HepG2 (cell line): Measurements from ENCODE around the gene NEUROD4. TPM values are rescaled to one million over a fixed set of nuclear protein-coding genes. Genes with fewer than 3 reads are reported as not detected.

ENCODE experiments used
- ATAC-seq: fragments of 200-7000 bp; cut with Tn5 transposase; 3 replicates; pipeline ENCODE4 v1.9.1; 2020; ENCODE audit warnings: mild to moderate bottlenecking, moderate library complexity
- BruUV-seq: library from RNA; stranded (reverse); fragments of 400-500 nt; replicated peaks from 2 replicates; lab custom pipeline; 2021; lab: Mats Ljungman, UMichigan
- CTCF ChIA-PET: fragments of 300-600 bp; formaldehyde crosslinking; extraction: SDS; loops from one replicate; lab custom pipeline; 2021; ENCODE audit warnings: low total read pairs, inconsistent platforms, low intra/inter-chr PET ratio; lab: Yijun Ruan, JAX
- POLR2A ChIA-PET: fragments of 350-600 bp; sonication (Branson Sonifier 250); formaldehyde crosslinking; loops from one replicate; lab custom pipeline; 2020; ENCODE audit warnings: antibody characterized with exemption, inconsistent platforms; lab: Yijun Ruan, JAX
- DNase-seq: peaks from one replicate; pipeline ENCODE4 v3.0.0-alpha.2; 2015; ENCODE audit warnings: low spot score
- FAIRE-seq: peaks from 3 replicates; lab custom pipeline; 2011; peaks lifted over from hg19 to GRCh38; lab: Jason Lieb, UNC
- H2AFZ ChIP-seq: one replicate; pipeline ENCODE4 v1.6.1; 2011; ENCODE audit warnings: low read length, inconsistent platforms
- H3K27ac ChIP-seq: fragments of 300-600 bp; 3 replicates; pipeline ENCODE4 v1.8.0; 2011; ENCODE audit warnings: mixed run types, mild to moderate bottlenecking, mixed read lengths, low read length, inconsistent platforms; ENCODE audit not compliant: insufficient read depth; ENCODE audit errors: extremely low read length
- H3K27me3 ChIP-seq, 2 experiments: fragments of 200-600 bp in 1 of 2; 2 replicates in 1 of 2; 3 replicates in 1 of 2; pipeline versions ENCODE4 v1.6.0 to v1.8.0; 2011; ENCODE audit warnings: low read length in 2 of 2, mild to moderate bottlenecking in 2 of 2, moderate library complexity in 2 of 2, inconsistent platforms in 1 of 2; ENCODE audit not compliant: insufficient read depth in 2 of 2, control insufficient read depth in 1 of 2
- H3K36me3 ChIP-seq, 2 experiments: fragments of 200-600 bp in 1 of 2; replicated peaks in 1 of 2; 2 replicates in 1 of 2; 3 replicates in 1 of 2; pipeline versions ENCODE4 v1.5.1 to v1.8.0; 2011; ENCODE audit warnings: low read length in 2 of 2, inconsistent platforms in 1 of 2; ENCODE audit not compliant: insufficient read depth in 2 of 2, control insufficient read depth in 1 of 2
- H3K4me1 ChIP-seq: 2 replicates; pipeline ENCODE4 v1.5.1; 2012; ENCODE audit warnings: low read length, inconsistent platforms; ENCODE audit not compliant: insufficient read depth
- H3K4me2 ChIP-seq: 2 replicates; pipeline ENCODE4 v1.6.0; 2011; ENCODE audit warnings: low read depth, low read length, inconsistent platforms
- H3K4me3 ChIP-seq, 3 experiments: fragments of 200-600 bp in 1 of 3; sonication (generic), shearing (Covaris generic) in 1 of 3; replicated peaks in 1 of 3; 2 replicates each; pipeline ENCODE4 v1.5.1; 2011 to 2016; ENCODE audit warnings: low read length in 3 of 3, inconsistent platforms in 2 of 3, low read depth in 2 of 3, mild to moderate bottlenecking in 2 of 3, control low read depth in 1 of 3, mixed read lengths in 1 of 3; ENCODE audit not compliant: insufficient read depth in 1 of 3
- H3K79me2 ChIP-seq: one replicate; pipeline ENCODE4 v1.6.1; 2011; ENCODE audit warnings: low read length, inconsistent platforms; ENCODE audit not compliant: insufficient read depth
- H3K9ac ChIP-seq: 2 replicates; pipeline ENCODE4 v1.6.0; 2011; ENCODE audit warnings: mild to moderate bottlenecking, low read depth, low read length, inconsistent platforms; ENCODE audit not compliant: insufficient read depth
- H3K9me3 ChIP-seq: 2 replicates; pipeline ENCODE4 v1.5.1; 2012; ENCODE audit warnings: mild to moderate bottlenecking, low read length
- H4K20me1 ChIP-seq: 2 replicates; pipeline ENCODE4 v1.6.0; 2011; ENCODE audit warnings: inconsistent platforms, mild to moderate bottlenecking, low read length, moderate library complexity; ENCODE audit not compliant: insufficient read depth
- GFI1 ChIP-seq: sonication (generic); formaldehyde crosslinking; IDR thresholded peaks from 2 replicates; pipeline ENCODE4 v1.5.0; 2020; ENCODE audit warnings: missing genetic modification reagents, mild to moderate bottlenecking, borderline replicate concordance
- IRF2 ChIP-seq: IDR thresholded peaks from 2 replicates; pipeline ENCODE4 v1.6.1; 2018; ENCODE audit warnings: missing genetic modification reagents, missing compliant biosample characterization
- KIAA2018 ChIP-seq: sonication (generic); formaldehyde crosslinking; IDR thresholded peaks from 2 replicates; pipeline ENCODE4 v1.5.0; 2020; ENCODE audit warnings: mild to moderate bottlenecking, missing genetic modification reagents, borderline replicate concordance
- KLF12 ChIP-seq: sonication (generic); formaldehyde crosslinking; IDR thresholded peaks from 2 replicates; pipeline ENCODE4 v1.4.0; 2020; ENCODE audit warnings: missing genetic modification reagents, borderline replicate concordance
- MXI1 ChIP-seq: IDR thresholded peaks from 3 replicates; pipeline ENCODE4 v1.6.1; 2012; ENCODE audit warnings: low read depth, low read length, inconsistent platforms, borderline replicate concordance
- RAD21 ChIP-seq: fragments of 450-650 bp; formaldehyde crosslinking; IDR thresholded peaks from 2 replicates; pipeline ENCODE4 v1.5.0; 2020; ENCODE audit warnings: mild to moderate bottlenecking
- SCMH1 ChIP-seq: sonication (generic); formaldehyde crosslinking; IDR thresholded peaks from 2 replicates; pipeline ENCODE4 v1.9.0; 2021; ENCODE audit warnings: missing genetic modification reagents, mild to moderate bottlenecking, borderline replicate concordance
- SOX6 ChIP-seq, 2 experiments: fragments of 450-650 bp in 1 of 2; sonication (generic) in 1 of 2; formaldehyde crosslinking in 1 of 2; IDR thresholded peaks; 2 replicates each; pipeline versions ENCODE4 v1.4.0 to v1.6.1; 2017 to 2020; ENCODE audit warnings: antibody characterized with exemption in 1 of 2, mild to moderate bottlenecking in 1 of 2, missing genetic modification reagents in 1 of 2
- SUZ12 ChIP-seq: fragments of 150-350 bp; IDR thresholded peaks from 2 replicates; pipeline ENCODE4 v1.6.1; 2014; ENCODE audit warnings: low read depth, low read length
- TBX2 ChIP-seq: sonication (generic); formaldehyde crosslinking; IDR thresholded peaks from 2 replicates; pipeline ENCODE4 v1.5.0; 2020; ENCODE audit warnings: missing genetic modification reagents, mild to moderate bottlenecking, borderline replicate concordance
- ZNF317 ChIP-seq: sonication (generic); formaldehyde crosslinking; IDR thresholded peaks from 2 replicates; pipeline ENCODE4 v1.5.0; 2020; ENCODE audit warnings: mild to moderate bottlenecking, missing genetic modification reagents
- ZNF816 ChIP-seq: sonication (generic); formaldehyde crosslinking; IDR thresholded peaks from 2 replicates; pipeline ENCODE4 v1.8.0; 2022; ENCODE audit warnings: missing genetic modification reagents, mild to moderate bottlenecking, borderline replicate concordance
- WGBS: methylation state at CpG from one replicate; pipeline ENCODE4 v1.1.6; 2017; ENCODE audit warnings: low lambda C conversion rate; 5-methylcytosine and 5-hydroxymethylcytosine counted together
- in situ Hi-C: cut with HindIII; loops from 2 replicates; pipeline ENCODE4 v1.10.0; 2017; ENCODE audit warnings: low pct_unique_long_range_greater_than_20kb; ENCODE audit not compliant: extremely low pct_ligation_motif_present
- intact Hi-C: fragments of 100-400 bp; cut with micrococcal nuclease; formaldehyde crosslinking; loops from one replicate; pipeline ENCODE4 v1.10.0; 2022; ENCODE audit not compliant: unreplicated experiment
- polyA plus RNA-seq, 8 experiments: library from polyadenylated mRNA; depleted of rRNA in 3 of 8; stranded (reverse) in 7 of 8; unstranded in 1 of 8; fragments of >200 nt; fragmentation: Illumina TruSeq in 4 of 8; extraction: Trizol in 4 of 8; gene quantifications; 2 replicates each; pipeline versions ENCODE4 v1.2.1 to v1.2.3, GENCODE V29; 2011 to 2016; ENCODE audit warnings: low read depth in 4 of 8, missing spikeins in 1 of 8, mixed read lengths in 1 of 8; ENCODE audit not compliant: insufficient read depth in 1 of 8
- total RNA-seq, 5 experiments: library from RNA; depleted of rRNA; stranded (reverse); fragments of >200 nt; fragmentation: Illumina TruSeq; extraction: Trizol; gene quantifications; 2 replicates each; pipeline ENCODE4 v1.2.3, GENCODE V29; 2016; ENCODE audit warnings: low read depth in 1 of 5
- TF ChIP-seq, protein P1 (sequence below): sonication (generic); formaldehyde crosslinking; IDR thresholded peaks from 2 replicates; pipeline ENCODE4 v1.8.1; 2023; ENCODE audit warnings: mild to moderate bottlenecking, missing genetic modification reagents, borderline replicate concordance

NEUROD4 gene
- total and polyA plus RNA-seq, 2 of the 13 experiments (the other 11 are each of a cell fraction or from before 2014, with no cell fraction given), result not detected

- intact Hi-C loops, result no loop called here
Measured at GRCh38 chr12:54989829-54990228, 29.9 kb upstream of the NEUROD4 start.

More at GRCh38 chr12:54989829-54990228, 29.9 kb upstream of the NEUROD4 start:
- Histone ChIP-seq H3K9me3 (no peaks in the 10 kb centered on the region), H3K4me1 (no peaks in the 10 kb centered on the region), H3K36me3 (no peaks in the 10 kb centered on the region), H3K9ac (no peak overlapping the region)
- POLR2A ChIA-PET, result no interaction called here
- TF ChIP-seq GFI1 (CRISPR knock-in tag) (no peak), SUZ12 (no peak), RAD21 (no peak), TBX2 (CRISPR knock-in tag) (no peak), ZNF816 (no peak), ZNF317 (CRISPR knock-in tag) (no peak), SCMH1 (CRISPR knock-in tag) (no peak), KIAA2018 (CRISPR knock-in tag) (no peak), MXI1 (no peak), SOX6 (IDR thresholded peaks at IDR 0.05) (no peak), SOX6 (CRISPR knock-in tag; IDR thresholded peaks at IDR 0.05) (no peak), KLF12 (CRISPR knock-in tag) (no peak), IRF2 (no peak)
- TF ChIP-seq, protein P1, sequence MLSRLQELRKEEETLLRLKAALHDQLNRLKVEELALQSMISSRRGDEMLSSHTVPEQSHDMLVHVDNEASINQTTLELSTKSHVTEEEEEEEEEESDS, result no peak
- TF ChIP-seq, all 625 proteins: peak for 0
- Histone ChIP-seq H2AFZ (no peak overlapping the region), H3K27me3 (0 out of 5 replicates have a peak, but pooled peaks cover 0 to 6% of the 10 kb centered on the region in 2 experiments), H4K20me1 (no peaks in the 10 kb centered on the region), H3K79me2 (no peaks in the 10 kb centered on the region), H3K4me2 (no peak overlapping the region), H3K4me3 (no peak overlapping the region), H3K27ac (no peak overlapping the region)
- in situ Hi-C loops, result loop anchor here (5.0 to 10.0 kb wide), 2 partner anchors 82 to 155 kb away; no protein-coding TSS in a partner anchor
- no peak for ATAC-seq
- WGBS, result 0% methylated on average over 1 of the region's 1 CpG
- FAIRE-seq, result no peak
- CTCF ChIA-PET, result no interaction called here
- DNase-seq, result no peak
- no TSS peak for BruUV-seq
